ENCODE data around the gene F8.

F8 gene

GRCh38 chrX:154813801-154814200 is 208.7 kb downstream of the F8 start:
- no peak for TF ChIP-seq MAX (IDR thresholded peaks at IDR 0.05)

GRCh38 chrX:154812341-154813101 is 210.0 kb downstream of the F8 start:
- no peak for TF ChIP-seq EGR1 (IDR thresholded peaks at IDR 0.05)
- TF ChIP-seq MAX (IDR thresholded peaks at IDR 0.05): no peak
- TF ChIP-seq FOXM1 (IDR thresholded peaks at IDR 0.05; ENCODE audit: borderline replicate concordance, low read depth): no peak
- no peak for TF ChIP-seq YY1 (IDR thresholded peaks at IDR 0.05; ENCODE audit: low read depth)
- TF ChIP-seq TCF12 (IDR thresholded peaks at IDR 0.05; ENCODE audit: low read depth): no peak
- no peak for TF ChIP-seq EP300 (IDR thresholded peaks at IDR 0.05; ENCODE audit: borderline replicate concordance)
- TF ChIP-seq CREB1 (IDR thresholded peaks at IDR 0.05; ENCODE audit: low read depth): no peak
- no peak for TF ChIP-seq TAF1 (IDR thresholded peaks at IDR 0.05; ENCODE audit: low read depth)
- TF ChIP-seq CEBPB (IDR thresholded peaks at IDR 0.05): no peak
- TF ChIP-seq USF1 (IDR thresholded peaks at IDR 0.05): no peak
- no peak for TF ChIP-seq TEAD4 (IDR thresholded peaks at IDR 0.05)
- TF ChIP-seq RAD21 (IDR thresholded peaks at IDR 0.05; ENCODE audit: low read depth): no peak
- no peak for TF ChIP-seq NFIC (IDR thresholded peaks at IDR 0.05)
- no peak for TF ChIP-seq ZBTB7A (IDR thresholded peaks at IDR 0.05; ENCODE audit: low read depth)
- TF ChIP-seq REST (IDR thresholded peaks at IDR 0.05; ENCODE audit: low read depth): no peak

- no peak for TF ChIP-seq RAD21 (IDR thresholded peaks at IDR 0.05; ENCODE audit: low read depth)
- no peak for TF ChIP-seq YY1 (IDR thresholded peaks at IDR 0.05; ENCODE audit: low read depth)
- no peak for TF ChIP-seq CREB1 (IDR thresholded peaks at IDR 0.05; ENCODE audit: low read depth)
- TF ChIP-seq MAX (IDR thresholded peaks at IDR 0.05): no peak
- TF ChIP-seq EGR1 (IDR thresholded peaks at IDR 0.05): no peak
- no peak for TF ChIP-seq FOXM1 (IDR thresholded peaks at IDR 0.05; ENCODE audit: borderline replicate concordance, low read depth)
- no peak for TF ChIP-seq USF1 (IDR thresholded peaks at IDR 0.05)
- TF ChIP-seq TAF1 (IDR thresholded peaks at IDR 0.05; ENCODE audit: low read depth): no peak
- no peak for TF ChIP-seq EP300 (IDR thresholded peaks at IDR 0.05; ENCODE audit: borderline replicate concordance)
- no peak for TF ChIP-seq CEBPB (IDR thresholded peaks at IDR 0.05)
- no peak for TF ChIP-seq TCF12 (IDR thresholded peaks at IDR 0.05; ENCODE audit: low read depth)
- no peak for TF ChIP-seq NFIC (IDR thresholded peaks at IDR 0.05)
- no peak for TF ChIP-seq REST (IDR thresholded peaks at IDR 0.05; ENCODE audit: low read depth)
- no peak for TF ChIP-seq ZBTB7A (IDR thresholded peaks at IDR 0.05; ENCODE audit: low read depth)
These were observed 212.4 kb downstream of the F8 start for GRCh38 chrX:154809939-154810665.

- no peak for TF ChIP-seq TEAD4 (IDR thresholded peaks at IDR 0.05)
- no peak for TF ChIP-seq USF1 (IDR thresholded peaks at IDR 0.05)
- no peak for TF ChIP-seq EP300 (IDR thresholded peaks at IDR 0.05; ENCODE audit: borderline replicate concordance)
- TF ChIP-seq MAX (IDR thresholded peaks at IDR 0.05): no peak
- TF ChIP-seq YY1 (IDR thresholded peaks at IDR 0.05; ENCODE audit: low read depth): no peak
- no peak for TF ChIP-seq TAF1 (IDR thresholded peaks at IDR 0.05; ENCODE audit: low read depth)
- no peak for TF ChIP-seq CEBPB (IDR thresholded peaks at IDR 0.05)
- no peak for TF ChIP-seq TCF12 (IDR thresholded peaks at IDR 0.05; ENCODE audit: low read depth)
- no peak for TF ChIP-seq NFIC (IDR thresholded peaks at IDR 0.05)
- no peak for TF ChIP-seq CREB1 (IDR thresholded peaks at IDR 0.05; ENCODE audit: low read depth)
- TF ChIP-seq EGR1 (IDR thresholded peaks at IDR 0.05): no peak
- no peak for TF ChIP-seq FOXM1 (IDR thresholded peaks at IDR 0.05; ENCODE audit: borderline replicate concordance, low read depth)
- no peak for TF ChIP-seq REST (IDR thresholded peaks at IDR 0.05; ENCODE audit: low read depth)
- no peak for TF ChIP-seq ZBTB7A (IDR thresholded peaks at IDR 0.05; ENCODE audit: low read depth)
- no peak for TF ChIP-seq RAD21 (IDR thresholded peaks at IDR 0.05; ENCODE audit: low read depth)
These were observed 215.6 kb downstream of the F8 start for GRCh38 chrX:154806837-154807501.
